ENCODE measurements around the gene SPG7. TPM values are rescaled to one million over a fixed set of nuclear protein-coding genes. Genes with fewer than 3 reads are reported as not detected.
A peak's percentile ranks its signal among the peaks of the same experiment; 100 is the strongest.

Gene SPG7
- total RNA-seq, 1 donor from 2014 or later, result 132 TPM

- DNase-seq (ENCODE audit: low spot score), result no peak
Measured at GRCh38 chr16:89599902-89600301, 91.7 kb downstream of the SPG7 start.

DNA sequence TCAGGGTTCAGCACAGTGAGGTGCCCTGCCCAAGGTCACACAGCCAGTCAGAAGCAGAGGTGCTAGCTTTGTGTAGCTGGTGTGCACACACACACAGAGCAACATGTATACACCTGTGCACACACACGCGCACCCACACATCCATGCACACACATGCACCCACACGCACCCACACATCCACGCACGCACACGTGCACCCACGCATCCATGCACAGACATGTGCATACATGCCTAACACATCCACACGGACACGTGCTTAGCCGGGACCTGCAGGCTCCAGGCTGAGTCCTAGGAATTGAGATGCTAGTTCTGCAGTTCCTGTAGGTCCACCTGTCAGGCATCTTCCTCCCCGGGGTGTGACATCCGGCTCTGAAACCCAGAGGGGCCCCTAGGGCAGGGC lies 92.2 kb downstream of the SPG7 start:
- no peak for DNase-seq (ENCODE audit: low spot score)

DNA sequence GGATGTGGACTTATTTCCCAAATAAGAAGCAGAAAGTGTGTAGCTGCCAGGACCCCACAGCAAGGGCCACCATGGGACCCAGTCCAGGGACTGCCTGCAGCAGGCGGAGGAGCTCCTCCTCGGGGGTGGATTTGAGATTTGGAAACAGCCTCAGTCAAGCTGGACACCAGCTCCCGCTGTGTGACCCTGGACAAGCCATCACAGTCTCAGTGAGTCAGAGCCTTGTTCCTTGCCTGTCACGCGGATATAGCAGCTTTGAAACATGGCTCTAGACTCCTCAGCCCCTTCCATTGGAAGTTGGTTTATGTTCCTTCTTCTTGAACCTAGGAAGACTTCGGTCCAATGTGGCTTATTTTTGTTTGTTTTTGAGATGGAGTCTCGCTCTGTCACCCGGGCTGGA lies 92.8 kb downstream of the SPG7 start:
- no peak for DNase-seq (ENCODE audit: low spot score)

DNA sequence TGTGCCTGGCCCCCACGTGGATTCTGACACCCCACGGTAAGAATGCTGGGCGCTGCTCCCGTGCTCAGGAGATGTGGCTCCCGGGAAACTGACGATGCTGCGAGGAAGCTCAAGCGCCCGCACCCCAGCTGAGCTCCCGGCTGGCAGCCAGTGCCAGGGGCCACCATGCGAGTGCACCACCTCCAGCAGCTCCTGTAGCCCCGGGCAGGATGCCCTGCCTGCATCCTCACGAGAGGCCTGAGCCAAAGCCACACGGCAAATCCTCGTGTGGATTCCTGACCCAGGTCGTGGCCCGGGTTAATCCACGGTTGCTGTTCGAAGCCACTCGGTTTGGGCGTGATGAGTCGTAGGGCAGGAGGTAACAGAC lies 93.7 kb downstream of the SPG7 start:
- peak; percentile 41 for DNase-seq (ENCODE audit: low spot score)

DNA sequence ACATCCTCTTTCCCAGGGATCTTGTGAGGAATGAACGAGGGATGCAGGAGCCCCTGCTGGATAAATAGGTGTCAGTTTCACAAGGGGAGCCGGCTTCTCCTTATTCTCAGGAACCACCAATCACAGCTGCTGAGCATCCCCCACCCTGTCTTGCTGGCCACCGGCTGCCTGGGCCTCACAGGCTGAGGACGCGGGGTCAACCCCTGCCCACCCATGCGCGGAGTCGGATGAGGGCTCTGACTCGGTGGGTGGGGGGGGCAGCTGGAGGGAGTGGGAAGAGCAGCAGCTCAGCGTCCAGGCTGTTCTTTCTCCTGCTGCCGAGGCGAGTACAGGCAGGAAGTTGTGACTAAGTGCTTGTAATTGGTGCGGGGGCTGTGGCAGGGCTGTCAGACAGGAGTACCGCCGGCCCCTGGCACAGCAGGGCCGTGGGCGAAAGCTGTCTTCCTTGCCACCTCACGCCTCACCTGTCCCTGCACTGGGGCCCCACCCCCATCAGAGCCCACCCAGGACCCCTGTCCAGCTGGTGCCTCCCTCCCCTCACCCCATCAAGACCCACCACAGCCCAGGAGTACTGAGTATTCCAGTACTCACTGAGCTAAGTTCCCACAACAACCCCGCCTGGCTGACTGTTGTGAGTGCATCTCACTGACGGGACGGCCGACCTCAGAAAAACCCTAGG lies 94.2 kb downstream of the SPG7 start:
- DNase-seq (ENCODE audit: low spot score), result peak; percentile 63

GRCh38 chr16:89602952-89603590 lies 94.9 kb downstream of the SPG7 start:
- DNase-seq (ENCODE audit: low spot score), result no peak

DNA sequence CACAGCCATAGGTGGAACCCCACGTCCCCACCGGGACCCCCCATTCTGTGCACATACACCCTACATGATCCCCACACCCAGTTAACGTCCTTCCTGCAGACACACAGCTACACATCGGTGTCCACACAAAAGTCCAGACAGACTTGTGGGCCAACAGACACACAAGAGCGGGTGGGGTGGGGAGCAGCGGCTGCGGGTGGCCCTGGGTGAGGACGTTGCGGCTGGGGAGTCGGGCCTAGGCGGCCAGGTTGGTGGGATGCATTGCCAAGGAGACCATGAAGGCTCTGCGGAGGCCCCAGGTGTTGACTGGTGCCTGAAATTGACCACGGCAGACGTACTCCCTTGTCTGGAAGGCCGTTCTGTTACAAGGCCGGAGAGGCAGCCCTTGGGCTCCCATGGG lies 96.6 kb downstream of the SPG7 start:
- DNase-seq (ENCODE audit: low spot score), result no peak

GRCh38 chr16:89605186-89605970 lies 97.2 kb downstream of the SPG7 start:
- DNase-seq (ENCODE audit: low spot score), result no peak

- no peak for DNase-seq (ENCODE audit: low spot score)
Measured at GRCh38 chr16:89606006-89606405, 97.8 kb downstream of the SPG7 start.

Other genes starting within 250 kb of the SPG7 start
- 258 TPM for gene ANKRD11, start 17.8 kb upstream of the SPG7 start, total RNA-seq
- 2,389 TPM for gene RPL13, start 52.3 kb downstream of the SPG7 start, total RNA-seq
- gene CPNE7, start 67.4 kb downstream of the SPG7 start, total RNA-seq, result 16.2 TPM
- 0.75 TPM for gene DPEP1, start 105.2 kb downstream of the SPG7 start, total RNA-seq
- gene CHMP1A, start 149.3 kb downstream of the SPG7 start, total RNA-seq, result 84.7 TPM
- 7.4 TPM for gene SPATA33, start 149.4 kb downstream of the SPG7 start, total RNA-seq
- 89.8 TPM for gene CDK10, start 178.3 kb downstream of the SPG7 start, total RNA-seq
- gene SPATA2L, start 193.3 kb downstream of the SPG7 start, total RNA-seq, result 7.7 TPM
- 17.7 TPM for gene VPS9D1, start 212.5 kb downstream of the SPG7 start, total RNA-seq
- 44.1 TPM for gene ZNF276, start 213.1 kb downstream of the SPG7 start, total RNA-seq